GM18507 (cell line): ENCODE results near the gene BRD3.

ENCODE experiments used
- DNase-seq: peaks from one replicate; pipeline ENCODE4 v3.0.0; 2011; ENCODE audit warnings: low read depth; ENCODE audit not compliant: insufficient read length; ENCODE audit errors: extremely low spot score
- FAIRE-seq: peaks from 2 replicates; lab custom pipeline; 2011; peaks lifted over from hg19 to GRCh38; lab: Jason Lieb, UNC

The BRD3 gene

DNA sequence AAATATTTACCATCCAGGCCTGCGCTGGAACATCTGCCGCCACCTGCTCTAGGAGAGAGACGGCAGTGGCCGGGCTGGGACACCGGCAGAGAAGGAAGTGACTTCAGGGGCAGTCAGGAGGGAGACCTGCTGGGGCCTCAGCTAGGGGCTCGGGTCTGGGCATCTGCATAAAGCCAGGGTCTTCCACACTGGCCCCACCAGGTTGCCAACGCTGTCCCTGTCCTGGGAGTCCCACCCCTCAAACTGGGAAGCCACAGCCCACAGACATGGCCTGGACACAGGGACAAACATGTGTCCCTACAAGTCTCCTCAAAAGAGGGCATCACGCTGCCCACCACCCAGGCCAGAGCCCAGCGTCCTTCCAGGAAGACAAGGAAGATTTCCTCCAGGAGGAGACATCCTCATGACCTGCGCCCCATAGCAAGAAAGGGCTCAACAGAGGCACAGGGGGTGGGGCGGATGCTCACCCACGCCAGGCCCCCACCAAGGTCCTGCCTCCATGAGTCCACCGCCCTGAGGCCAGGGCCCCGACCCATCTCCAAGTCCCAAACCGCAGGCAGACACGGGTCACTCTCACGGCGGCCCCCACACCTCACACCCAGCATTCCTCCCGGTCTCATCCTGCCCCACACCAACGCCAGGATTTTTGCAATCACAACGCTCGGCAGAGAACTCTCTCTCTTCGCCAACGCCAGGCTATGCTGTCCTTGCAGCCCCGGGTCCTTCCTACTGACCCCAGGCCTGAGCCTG, 84.7 kb downstream of the BRD3 start:
- FAIRE-seq (no peak), DNase-seq (no peak)

DNA sequence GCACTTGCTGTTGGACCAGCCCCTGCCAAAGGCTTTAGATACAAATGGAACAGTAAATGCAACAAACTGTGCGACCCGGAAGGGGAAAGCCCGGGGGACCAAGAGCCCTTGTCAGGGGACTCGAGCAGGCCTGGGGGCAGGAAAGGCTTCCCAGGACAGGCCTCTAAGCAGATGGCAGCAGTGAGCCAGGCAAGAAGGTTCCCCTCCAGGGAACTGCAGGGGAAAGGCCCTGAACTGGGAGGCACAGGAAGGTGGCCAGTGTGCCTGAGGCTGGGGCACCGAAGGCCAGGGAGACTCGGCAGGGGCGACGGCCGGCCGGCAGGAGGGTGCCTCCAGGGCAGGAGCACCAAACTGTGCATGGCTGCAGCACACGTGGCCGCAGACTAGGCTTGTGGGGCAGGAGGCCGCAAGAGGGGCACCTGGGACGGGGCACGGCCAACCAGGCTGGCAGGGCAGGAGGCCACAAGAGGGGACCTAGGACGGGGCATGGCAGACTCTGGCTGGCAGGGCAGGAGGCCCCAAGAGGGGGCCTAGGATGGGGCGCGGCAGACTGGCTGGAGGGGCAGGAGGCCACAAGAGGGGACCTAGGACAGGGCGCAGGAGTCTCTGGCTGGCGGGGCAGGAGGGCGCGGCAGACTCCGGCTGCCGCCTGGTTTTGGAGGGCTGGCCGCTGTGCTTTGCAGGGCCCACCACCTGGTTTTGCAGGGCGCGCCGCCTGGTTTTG, 85.7 kb downstream of the BRD3 start:
- DNase-seq: no peak
- FAIRE-seq: no peak

- FAIRE-seq (no peak), DNase-seq (no peak)
Measured at GRCh38 chr9:133981589-133981957, 86.3 kb downstream of the BRD3 start.

DNA sequence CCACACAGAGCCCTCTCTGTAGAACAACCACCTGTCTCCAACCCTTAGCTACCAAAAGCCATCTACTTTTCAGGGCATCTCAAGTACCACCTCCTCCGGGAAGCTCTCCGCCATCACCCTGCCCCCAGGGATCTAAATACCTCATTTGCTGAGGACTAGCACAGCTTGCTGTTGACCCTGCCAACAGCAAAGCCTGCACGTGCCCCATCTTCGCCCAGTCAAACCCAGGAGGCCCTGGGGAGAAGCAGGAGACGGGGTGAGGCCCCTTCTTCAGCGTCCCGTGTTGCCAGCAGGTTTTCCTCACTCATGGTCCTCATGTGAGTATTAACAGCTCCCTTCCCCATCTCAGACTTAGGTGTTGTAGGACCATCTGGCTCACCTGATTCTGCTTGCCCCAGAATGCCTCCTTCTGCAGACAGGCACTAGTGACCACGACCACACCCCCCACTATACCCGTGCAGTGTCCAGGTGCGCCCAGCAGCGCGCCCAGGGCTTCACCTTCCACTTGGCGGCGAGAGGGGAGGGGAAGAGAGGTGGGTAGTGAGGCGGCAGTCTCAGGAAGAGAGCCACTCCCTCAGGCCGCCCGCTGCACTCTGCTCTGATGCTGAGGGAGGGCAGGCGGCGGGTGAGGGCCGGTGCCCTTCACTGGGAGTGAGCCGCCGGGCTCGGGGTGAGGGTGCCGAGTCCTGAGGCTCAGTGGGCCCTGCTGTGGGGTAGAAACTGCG, 86.8 kb downstream of the BRD3 start:
- FAIRE-seq: no peak
- DNase-seq: no peak
